Esophagus (tissue), 2 donors: ENCODE measurements around the gene APEX1. TPM values are rescaled to one million over a fixed set of nuclear protein-coding genes. Genes with fewer than 3 reads are reported as not detected.
"Not testable (repeated sequence)": the region's sequence is repeated elsewhere in the genome, so short reads cannot be mapped to it uniquely, and the experiment has no call there.

Experiments used
- H3K27ac ChIP-seq, 2 donors: one replicate each; pipeline ENCODE4 v1.5.1; 2013; ENCODE audit warnings: low read depth in 2 of 2, mild to moderate bottlenecking in 2 of 2, inconsistent platforms in 1 of 2, low read length in 1 of 2, moderate library complexity in 1 of 2
- H3K27me3 ChIP-seq, 2 donors: one replicate each; pipeline ENCODE4 v1.6.1; 2013; ENCODE audit warnings: low read length in 2 of 2, control low read depth in 1 of 2, mild to moderate bottlenecking in 1 of 2; ENCODE audit not compliant: insufficient read depth in 2 of 2, control insufficient read depth in 1 of 2
- H3K36me3 ChIP-seq, 2 donors: one replicate each; pipeline ENCODE4 v1.6.1; 2013; ENCODE audit warnings: low read length in 1 of 2; ENCODE audit not compliant: control insufficient read depth in 2 of 2, insufficient read depth in 2 of 2
- H3K4me1 ChIP-seq, 2 donors: one replicate each; pipeline ENCODE4 v1.6.1; 2013; ENCODE audit warnings: low read length in 1 of 2; ENCODE audit not compliant: control insufficient read depth in 2 of 2, insufficient read depth in 2 of 2
- H3K4me3 ChIP-seq, 2 donors: one replicate each; pipeline ENCODE4 v1.5.1; 2013; ENCODE audit warnings: low read length in 2 of 2, mild to moderate bottlenecking in 2 of 2, low read depth in 1 of 2, moderate library complexity in 1 of 2
- H3K9me3 ChIP-seq, 2 donors: one replicate each; pipeline ENCODE4 v1.6.1; 2013; ENCODE audit warnings: mild to moderate bottlenecking in 2 of 2, low read depth in 1 of 2, low read length in 1 of 2, moderate library complexity in 1 of 2; ENCODE audit not compliant: control insufficient read depth in 2 of 2, insufficient read depth in 1 of 2
- WGBS, 2 donors: extraction: QIAGEN DNeasy Blood & Tissue Kit; methylation state at CpG; one replicate each; pipeline ENCODE4 v1.1.7; 2013; 5-methylcytosine and 5-hydroxymethylcytosine counted together
- polyA plus RNA-seq, 2 donors: library from polyadenylated mRNA; stranded (reverse); fragments of 200-250 nt; gene quantifications; one replicate each; pipeline ENCODE4 v1.2.3, GENCODE V29; 2013
- donor health status: healthy with polysubstance abuse.
- donor health status: Bipolar disorder and iron deficiency.

Gene APEX1
- polyA plus RNA-seq, 2 donors, result 70.6 to 115 TPM

GRCh38 chr14:20501346-20501745 is 46.3 kb downstream of the APEX1 start:
- H3K36me3 ChIP-seq, result no peaks in the 10 kb centered on the region
- WGBS, 2 donors, result 92 to 98% methylated on average over 2 of the region's 2 CpGs
- no peaks in the 10 kb centered on the region for H3K27me3 ChIP-seq
- no peak overlapping the region for H3K4me3 ChIP-seq
- H3K27ac ChIP-seq, result no peak overlapping the region
- H3K4me1 ChIP-seq, result no peaks in the 10 kb centered on the region
- no peaks in the 10 kb centered on the region for H3K9me3 ChIP-seq

GRCh38 chr14:20503898-20504297 is 48.9 kb downstream of the APEX1 start:
- no peaks in the 10 kb centered on the region for H3K36me3 ChIP-seq
- H3K4me1 ChIP-seq, result no peaks in the 10 kb centered on the region
- 37 to 41% methylated on average over 6 of the region's 6 CpGs for WGBS, 2 donors
- no peak overlapping the region for H3K27ac ChIP-seq
- no peaks in the 10 kb centered on the region for H3K27me3 ChIP-seq
- no peak overlapping the region for H3K4me3 ChIP-seq
- no peaks in the 10 kb centered on the region for H3K9me3 ChIP-seq

- not testable (repeated sequence) for H3K27ac ChIP-seq, H3K4me3 ChIP-seq, H3K36me3 ChIP-seq, H3K27me3 ChIP-seq, H3K4me1 ChIP-seq, H3K9me3 ChIP-seq
- 96% methylated on average over 29 of the region's 30 CpGs; no CpG with 5 or more reads in 1 of the 2 donors for WGBS, 2 donors
Observed at GRCh38 chr14:20506276-20506675, 51.2 kb downstream of the APEX1 start.

GRCh38 chr14:20506752-20507151 is 51.7 kb downstream of the APEX1 start:
- not testable (repeated sequence) for H3K27ac ChIP-seq, H3K9me3 ChIP-seq, H3K36me3 ChIP-seq, H3K4me1 ChIP-seq, H3K4me3 ChIP-seq, H3K27me3 ChIP-seq
- WGBS, 2 donors, result no CpG with 5 or more reads among the region's 30 CpGs

Other genes with a start within 250 kb of the APEX1 start
- not detected for gene OR11H6, start 231.5 kb upstream of the APEX1 start, polyA plus RNA-seq
- gene OR11H7, start 226.2 kb upstream of the APEX1 start, polyA plus RNA-seq, result not detected
- gene OR11H4, start 215.9 kb upstream of the APEX1 start, polyA plus RNA-seq, result not detected
- gene TTC5, start 149.3 kb upstream of the APEX1 start, polyA plus RNA-seq, result 1 to 10 TPM; 2.9 to 4.2 TPM
- gene CCNB1IP1, start 121.9 kb upstream of the APEX1 start, polyA plus RNA-seq, result 10 to 100 TPM; 28.5 to 31.6 TPM
- 10 to 100 TPM; 11.5 to 13.3 TPM for gene PARP2, start 111.6 kb upstream of the APEX1 start, polyA plus RNA-seq
- gene TEP1, start 41.7 kb upstream of the APEX1 start, polyA plus RNA-seq, result 10 to 100 TPM in 1 of 2 donors, 1 to 10 TPM in 1; 7.9 to 14.6 TPM
- under 1 TPM; 0.06 to 0.07 TPM for gene KLHL33, start 19.1 kb upstream of the APEX1 start, polyA plus RNA-seq
- 10 to 100 TPM; 22.8 to 34.7 TPM for gene OSGEP, start 414 bp upstream of the APEX1 start, polyA plus RNA-seq
- 10 to 100 TPM; 21.5 to 24.4 TPM for gene PIP4P1, start 6.2 kb downstream of the APEX1 start, polyA plus RNA-seq
- gene PNP, start 14.2 kb downstream of the APEX1 start, polyA plus RNA-seq, result 100 to 1,000 TPM in 1 of 2 donors, 10 to 100 TPM in 1; 40.6 to 121 TPM
- under 1 TPM in 1 of 2 donors, not detected in 1; 0.10 TPM for gene RNASE10, start 50.3 kb downstream of the APEX1 start, polyA plus RNA-seq
- gene RNASE9, start 105.8 kb downstream of the APEX1 start, polyA plus RNA-seq, result not detected
- gene RNASE11, start 132.8 kb downstream of the APEX1 start, polyA plus RNA-seq, result not detected
- not detected for gene RNASE12, start 136.2 kb downstream of the APEX1 start, polyA plus RNA-seq
- not detected for gene OR6S1, start 186.5 kb downstream of the APEX1 start, polyA plus RNA-seq
- 10 to 100 TPM in 1 of 2 donors, 1 to 10 TPM in 1; 4.4 to 18.6 TPM for gene RNASE4, start 229.3 kb downstream of the APEX1 start, polyA plus RNA-seq
- 1 to 10 TPM; 4.6 to 8.4 TPM for gene ANG, start 233.5 kb downstream of the APEX1 start, polyA plus RNA-seq